ENCODE measurements around the gene ZNF699. TPM values are rescaled to one million over a fixed set of nuclear protein-coding genes. Genes with fewer than 3 reads are reported as not detected.
"Not testable (repeated sequence)": the region's sequence is repeated elsewhere in the genome, so short reads cannot be mapped to it uniquely, and the experiment has no call there.

The ZNF699 gene
- total RNA-seq, 6 donors from 2014 or later = 6.8 to 20.2 (median 15.9) TPM

DNA sequence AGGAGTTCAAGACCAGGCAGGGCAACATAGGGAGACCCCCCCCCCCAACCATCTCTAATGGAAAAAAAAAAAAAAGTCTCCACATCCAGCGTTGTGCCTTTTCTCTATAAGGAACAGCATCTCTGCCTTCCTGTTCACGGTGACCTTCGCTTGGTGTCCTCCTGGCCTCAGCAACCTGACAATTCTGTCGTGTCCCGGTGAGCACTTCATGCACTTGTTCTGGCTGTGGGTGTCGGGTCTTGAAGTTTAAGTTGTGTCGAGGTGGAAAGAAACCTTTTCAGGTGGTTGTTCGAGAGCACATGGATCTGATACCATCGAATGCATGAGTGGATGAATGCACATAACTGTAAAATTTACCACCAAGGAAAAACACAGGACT, 14.9 kb upstream of the ZNF699 start:
- 38 to 45% methylated on average over 8 to 9 of the region's 9 CpGs for WGBS, 2 donors
- peaks cover under 1 to 43% (median 39%) of the 10 kb centered on the region in 4 donors for H3K9me3 ChIP-seq
- DNase-seq = no peak

GRCh38 chr19:9323919-9324583, 14.4 kb upstream of the ZNF699 start, which contains the start of gene ZNF559:
Gene ZNF559 (plus strand): TSS chr19:9324179. CDS start chr19:9338550, 14,371 bp downstream.
- peak within 1 kb of the TSS; percentile 77 to 93 (median 90) for H3K27ac ChIP-seq
- peaks cover 0 to 38% (median 34%) of the 10 kb centered on the region in 4 donors for H3K9me3 ChIP-seq
- H3K36me3 ChIP-seq = peaks cover 0 to 13% (median 6%) of the 10 kb centered on the region in 4 donors
- peaks cover 4 to 15% (median 8%) of the 10 kb centered on the region in 4 donors for H3K4me1 ChIP-seq
- DNase-seq (peak; percentile 93 to 98), ATAC-seq (ENCODE audit: low FRiP score in 2 of 2) (peak; percentile 97 to 98)
- peak within 1 kb of the TSS; percentile 52 to 89 (median 77) for H3K4me3 ChIP-seq
- peak in 2 of 4 donors; percentile 38 to 58 for TF ChIP-seq POLR2A (IDR thresholded peaks at IDR 0.05)
- TF ChIP-seq, protein P1, sequence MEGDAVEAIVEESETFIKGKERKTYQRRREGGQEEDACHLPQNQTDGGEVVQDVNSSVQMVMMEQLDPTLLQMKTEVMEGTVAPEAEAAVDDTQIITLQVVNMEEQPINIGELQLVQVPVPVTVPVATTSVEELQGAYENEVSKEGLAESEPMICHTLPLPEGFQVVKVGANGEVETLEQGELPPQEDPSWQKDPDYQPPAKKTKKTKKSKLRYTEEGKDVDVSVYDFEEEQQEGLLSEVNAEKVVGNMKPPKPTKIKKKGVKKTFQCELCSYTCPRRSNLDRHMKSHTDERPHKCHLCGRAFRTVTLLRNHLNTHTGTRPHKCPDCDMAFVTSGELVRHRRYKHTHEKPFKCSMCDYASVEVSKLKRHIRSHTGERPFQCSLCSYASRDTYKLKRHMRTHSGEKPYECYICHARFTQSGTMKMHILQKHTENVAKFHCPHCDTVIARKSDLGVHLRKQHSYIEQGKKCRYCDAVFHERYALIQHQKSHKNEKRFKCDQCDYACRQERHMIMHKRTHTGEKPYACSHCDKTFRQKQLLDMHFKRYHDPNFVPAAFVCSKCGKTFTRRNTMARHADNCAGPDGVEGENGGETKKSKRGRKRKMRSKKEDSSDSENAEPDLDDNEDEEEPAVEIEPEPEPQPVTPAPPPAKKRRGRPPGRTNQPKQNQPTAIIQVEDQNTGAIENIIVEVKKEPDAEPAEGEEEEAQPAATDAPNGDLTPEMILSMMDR (IDR thresholded peaks at IDR 0.05) = peak in 5 of 6 experiments; percentile 16 to 40 (median 22)
- TF ChIP-seq EP300 (IDR thresholded peaks at IDR 0.05) = no peak
- TF ChIP-seq POLR2AphosphoS5 (IDR thresholded peaks at IDR 0.05) = peak; percentile 34 to 62
- WGBS, 2 donors = 0 to 1% methylated on average over 17 to 34 of the region's 48 CpGs
- H3K27me3 ChIP-seq = no peaks in the 10 kb centered on the region

More for the DNA sequence above, 14.9 kb upstream of the ZNF699 start:
- Histone ChIP-seq H3K36me3 (peaks cover 0 to 13% (median 7%) of the 10 kb centered on the region in 4 donors), H3K4me3 (peak overlapping the region; percentile 52 to 89 (median 77)), H3K4me1 (peaks cover 4 to 15% (median 8%) of the 10 kb centered on the region in 4 donors), H3K27me3 (no peaks in the 10 kb centered on the region), H3K27ac (peak overlapping the region; percentile 77 to 93 (median 90))
- TF ChIP-seq, protein P1 (IDR thresholded peaks at IDR 0.05) = no peak
- TF ChIP-seq EP300 (IDR thresholded peaks at IDR 0.05) = no peak
- TF ChIP-seq POLR2AphosphoS5 (IDR thresholded peaks at IDR 0.05) = no peak
- TF ChIP-seq POLR2A (IDR thresholded peaks at IDR 0.05) = no peak
- ATAC-seq (ENCODE audit: low FRiP score in 2 of 2) = no peak

DNA sequence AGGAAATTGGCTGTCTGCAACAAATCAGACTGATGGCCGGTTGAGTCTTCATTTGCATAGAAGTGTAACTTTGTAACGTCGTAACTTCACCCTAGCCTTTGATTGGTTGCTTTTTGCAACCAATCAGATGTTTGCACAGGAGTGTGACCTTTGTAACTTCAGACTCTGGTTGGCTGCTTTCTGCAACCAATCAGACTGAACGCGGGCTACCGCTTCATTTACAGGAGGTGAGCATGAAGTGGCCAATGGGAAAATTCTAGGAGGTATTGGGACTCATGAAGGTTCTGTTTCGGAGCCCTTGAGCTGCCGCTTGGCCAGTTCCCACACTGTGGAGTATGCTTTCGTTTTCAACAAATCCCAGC, 13.9 kb upstream of the ZNF699 start:
- peaks cover 0 to 33% (median 29%) of the 10 kb centered on the region in 4 donors for H3K9me3 ChIP-seq
- peak overlapping the region; percentile 77 to 93 (median 90) for H3K27ac ChIP-seq
- H3K36me3 ChIP-seq = peaks cover 0 to 11% (median 5%) of the 10 kb centered on the region in 4 donors
- H3K4me3 ChIP-seq = peak overlapping the region; percentile 52 to 89 (median 77)
- no peaks in the 10 kb centered on the region for H3K27me3 ChIP-seq
- DNase-seq = peak in 1 of 2 donors; percentile 65
- WGBS, 2 donors = 0 to 1% methylated on average over 9 of the region's 9 CpGs
- H3K4me1 ChIP-seq = peaks cover 4 to 15% (median 8%) of the 10 kb centered on the region in 4 donors
- no peak for TF ChIP-seq POLR2A (IDR thresholded peaks at IDR 0.05)
- no peak for TF ChIP-seq EP300 (IDR thresholded peaks at IDR 0.05)
- TF ChIP-seq POLR2AphosphoS5 (IDR thresholded peaks at IDR 0.05) = no peak
- TF ChIP-seq, protein P1 (IDR thresholded peaks at IDR 0.05) = no peak
- peak; percentile 80 to 86 for ATAC-seq (ENCODE audit: low FRiP score in 2 of 2)

DNA sequence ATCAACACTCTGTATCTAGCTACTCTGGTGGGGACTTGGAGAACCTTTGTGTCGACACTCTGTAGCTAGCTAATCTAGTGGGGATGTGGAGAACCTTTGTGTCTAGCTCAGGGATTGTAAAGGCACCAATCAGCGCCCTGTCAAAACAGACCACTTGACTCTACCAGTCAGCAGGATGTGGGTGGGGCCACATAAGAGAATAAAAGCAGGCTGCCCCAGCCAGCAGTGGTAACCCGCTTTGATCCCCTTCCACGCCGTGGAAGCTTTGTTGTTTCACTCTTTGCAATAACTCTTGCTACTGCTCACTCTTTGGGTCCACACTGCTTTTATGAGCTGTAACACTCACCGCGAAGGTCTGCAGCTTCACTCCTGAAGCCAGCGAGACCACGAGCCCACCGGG, 12.6 kb upstream of the ZNF699 start:
- not testable (repeated sequence) for H3K27ac ChIP-seq; DNase-seq; H3K36me3 ChIP-seq; H3K4me3 ChIP-seq; H3K27me3 ChIP-seq; ATAC-seq (ENCODE audit: low FRiP score in 2 of 2)
- 97 to 98% methylated on average over 10 of the region's 10 CpGs for WGBS, 2 donors
- peaks cover 0 to 22% (median 18%) of the 10 kb centered on the region in 4 donors for H3K9me3 ChIP-seq
- H3K4me1 ChIP-seq = peaks cover 4 to 15% (median 8%) of the 10 kb centered on the region in 4 donors

GRCh38 chr19:9321756-9322155, 12.1 kb upstream of the ZNF699 start:
- H3K4me1 ChIP-seq = peaks cover 4 to 15% (median 8%) of the 10 kb centered on the region in 4 donors
- H3K27me3 ChIP-seq; H3K4me3 ChIP-seq; H3K36me3 ChIP-seq; H3K27ac ChIP-seq; ATAC-seq (ENCODE audit: low FRiP score in 2 of 2): not testable (repeated sequence)
- WGBS, 2 donors = 96% methylated on average over 4 of the region's 14 CpGs; no CpG with 5 or more reads in 1 of the 2 donors
- DNase-seq = peak in 1 of 2 donors; percentile 37
- H3K9me3 ChIP-seq = peaks cover 0 to 18% (median 14%) of the 10 kb centered on the region in 4 donors
